GM19035 (cell line): ENCODE data around the gene ATIC.

Experiments
- ATAC-seq: cut with Tn5 transposase; IDR thresholded peaks from one replicate; pipeline ENCODE4 v1.9.1; 2021; ENCODE audit not compliant: unreplicated experiment

Gene ATIC

DNA sequence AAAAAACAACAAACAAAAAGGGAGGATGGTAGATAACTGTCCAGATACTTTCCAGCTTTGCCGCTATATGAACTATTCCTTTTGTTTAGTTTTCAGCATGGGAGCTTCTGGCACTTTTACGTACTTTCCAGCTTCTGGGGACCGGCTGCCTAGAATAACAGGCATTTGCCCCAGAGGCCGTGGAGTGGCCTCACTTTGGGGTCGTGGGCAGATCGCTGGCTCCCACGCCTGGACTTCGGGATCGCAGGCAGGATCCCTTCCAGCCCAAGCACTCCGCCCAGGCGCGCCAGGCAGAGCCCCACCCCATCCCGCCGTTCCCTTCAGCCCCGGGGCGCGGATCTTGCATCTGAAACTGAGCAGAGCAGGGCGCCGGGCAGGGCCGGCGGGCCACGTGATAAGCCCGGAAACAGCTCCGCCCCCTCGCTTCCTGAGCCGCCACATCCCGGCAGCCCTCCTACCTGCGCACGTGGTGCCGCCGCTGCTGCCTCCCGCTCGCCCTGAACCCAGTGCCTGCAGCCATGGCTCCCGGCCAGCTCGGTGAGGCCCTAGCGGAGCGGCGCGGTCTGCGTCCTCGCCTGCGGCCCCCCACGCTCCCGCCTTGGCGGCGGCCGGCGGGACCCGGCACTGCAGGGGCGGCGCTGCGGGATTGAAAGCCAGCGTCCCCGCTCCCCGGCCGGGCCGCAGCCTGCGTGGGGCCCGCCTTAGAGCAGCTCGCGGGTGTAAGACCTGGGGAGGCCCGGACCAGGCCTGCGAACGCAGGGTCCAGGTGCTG is at the start of gene ATIC:
Gene ATIC (plus strand): TSS at position 435 of the 772 bp plus-strand sequence. CDS start 84 bp downstream, at position 519.
- peak; percentile 98 for ATAC-seq

DNA sequence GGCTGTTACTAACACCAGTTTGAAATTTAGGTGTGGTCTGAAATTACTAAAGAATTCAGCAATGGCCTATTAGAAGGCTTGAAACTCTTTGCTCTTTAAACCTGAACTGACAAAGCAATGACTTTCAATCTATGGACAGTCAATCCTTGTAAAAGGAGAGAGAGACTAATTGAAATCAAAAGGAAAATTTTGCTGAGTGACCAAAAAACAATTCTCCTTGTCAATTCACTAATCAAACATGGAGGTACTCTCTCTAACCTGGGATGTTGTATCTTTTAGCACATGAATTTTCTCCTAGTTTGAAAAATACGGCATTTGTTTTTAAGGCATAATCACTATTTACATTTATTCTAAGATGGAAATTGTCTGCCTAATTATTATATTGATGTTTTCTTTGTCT is 49.6 kb upstream of the ATIC start:
- no peak for ATAC-seq

DNA sequence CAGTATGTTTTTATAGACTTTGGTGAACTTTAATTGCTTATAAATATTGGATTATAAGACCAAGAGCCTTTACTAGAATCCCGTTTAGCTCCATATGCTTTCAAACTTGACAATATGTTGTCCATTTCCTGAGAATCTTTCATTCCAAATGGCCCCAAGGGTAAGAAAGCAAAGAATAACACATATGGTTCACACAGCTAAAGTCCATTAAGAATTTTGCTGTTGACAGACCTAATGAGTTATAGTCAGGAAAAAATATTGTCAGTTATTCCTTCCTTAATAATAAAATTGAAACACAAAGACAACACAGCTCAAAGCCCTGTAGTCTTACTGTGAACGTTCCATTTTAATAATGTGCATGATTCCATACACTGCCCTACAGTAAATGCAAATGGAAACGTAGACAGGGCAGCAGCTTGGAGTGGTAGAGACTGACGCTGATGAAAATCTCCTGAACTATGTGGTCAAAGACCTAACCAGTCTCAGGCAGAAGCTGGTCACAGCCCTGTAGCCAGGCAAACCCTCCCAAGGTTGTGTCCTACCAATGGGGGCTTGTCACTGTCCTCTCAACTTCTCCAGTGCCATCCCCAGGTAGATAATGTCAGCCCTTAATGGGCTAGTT is 49.0 kb upstream of the ATIC start:
- ATAC-seq: no peak

DNA sequence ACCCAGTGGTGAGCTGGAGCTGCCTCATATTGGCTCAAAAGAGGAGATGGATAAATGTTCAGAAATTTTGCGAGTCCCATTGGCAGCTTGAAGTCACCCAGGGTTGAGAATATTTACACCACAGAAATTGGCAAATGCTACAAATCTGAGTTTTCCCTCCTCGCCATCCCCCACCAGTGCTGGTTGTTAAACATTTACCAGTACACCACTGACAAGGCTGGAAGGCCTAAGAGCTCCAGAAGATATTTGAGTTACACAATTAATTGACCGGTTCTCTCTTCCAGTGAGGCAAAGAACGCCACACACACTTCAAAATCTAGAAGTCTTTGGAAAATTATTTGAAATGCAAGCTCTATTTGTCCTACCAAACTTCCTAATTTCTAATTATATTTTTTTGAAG is 47.5 kb upstream of the ATIC start:
- ATAC-seq: no peak

DNA sequence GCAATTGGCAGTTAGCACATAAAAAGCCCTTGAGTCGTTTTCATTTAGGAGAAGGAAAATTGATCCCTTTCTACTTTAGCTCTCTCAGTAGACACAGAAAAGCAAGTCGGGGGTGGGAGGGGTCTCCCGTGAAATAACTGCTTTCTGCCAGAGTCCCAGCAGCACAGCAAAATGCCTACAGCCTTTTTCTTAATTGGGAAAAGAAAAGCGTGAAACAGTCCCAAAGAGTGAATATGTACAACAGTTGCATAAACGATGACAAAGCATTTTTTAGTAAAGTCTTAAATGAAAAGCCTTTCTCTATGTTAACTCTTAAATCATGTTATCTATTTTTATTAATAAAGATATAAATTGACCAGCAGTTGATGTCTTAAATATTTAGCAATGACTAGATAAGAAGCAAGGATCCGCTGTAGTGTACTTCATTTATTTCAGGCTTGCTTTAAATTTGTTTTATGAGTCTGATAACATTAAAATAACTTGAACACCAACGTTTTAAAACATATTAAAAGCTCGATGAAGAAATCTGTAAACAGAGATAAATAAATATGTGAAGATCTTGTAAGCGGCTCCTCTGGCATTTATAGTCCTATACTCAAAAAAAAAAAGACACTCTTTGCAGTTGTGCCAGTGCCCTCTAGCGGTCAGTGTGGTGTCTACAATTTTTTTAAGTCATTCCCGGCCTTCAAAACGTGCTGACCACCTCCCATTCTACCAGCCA is 42.3 kb upstream of the ATIC start:
- ATAC-seq: peak; percentile 56

DNA sequence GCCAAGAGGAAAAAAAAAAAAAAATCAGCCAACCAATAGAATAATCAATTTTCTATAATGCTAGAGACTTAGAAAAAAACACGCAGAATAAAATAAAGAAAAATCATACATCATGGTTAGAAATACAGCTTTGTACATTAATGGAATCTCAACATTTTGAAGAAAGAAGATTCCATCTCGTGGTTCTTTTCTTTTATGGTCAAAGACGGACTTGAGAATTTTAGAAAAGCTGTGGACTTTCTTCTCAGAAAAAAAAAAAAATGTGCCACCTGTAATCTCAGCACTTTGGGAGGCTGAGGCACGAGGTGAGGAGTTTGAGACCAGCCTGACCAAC is 41.8 kb upstream of the ATIC start:
- no peak for ATAC-seq

DNA sequence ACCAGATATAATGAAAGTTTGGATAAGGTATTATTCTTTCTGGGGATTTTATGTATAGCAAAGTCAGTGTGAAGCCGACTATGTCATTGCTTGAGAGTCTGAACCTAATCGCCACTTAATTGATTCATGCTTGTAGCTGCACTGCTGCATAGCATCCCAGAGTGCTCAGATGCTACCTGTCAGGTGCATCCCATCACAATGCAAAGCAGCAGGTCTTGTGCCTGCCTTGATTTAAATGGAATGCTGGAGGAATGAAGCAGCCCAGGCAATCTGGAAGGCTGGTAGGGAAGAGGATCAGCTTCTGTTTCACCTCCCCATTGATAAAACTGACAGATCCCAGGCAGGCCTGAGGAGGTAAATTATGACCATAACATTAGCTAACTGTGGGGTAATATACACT is 40.4 kb upstream of the ATIC start:
- ATAC-seq: no peak

DNA sequence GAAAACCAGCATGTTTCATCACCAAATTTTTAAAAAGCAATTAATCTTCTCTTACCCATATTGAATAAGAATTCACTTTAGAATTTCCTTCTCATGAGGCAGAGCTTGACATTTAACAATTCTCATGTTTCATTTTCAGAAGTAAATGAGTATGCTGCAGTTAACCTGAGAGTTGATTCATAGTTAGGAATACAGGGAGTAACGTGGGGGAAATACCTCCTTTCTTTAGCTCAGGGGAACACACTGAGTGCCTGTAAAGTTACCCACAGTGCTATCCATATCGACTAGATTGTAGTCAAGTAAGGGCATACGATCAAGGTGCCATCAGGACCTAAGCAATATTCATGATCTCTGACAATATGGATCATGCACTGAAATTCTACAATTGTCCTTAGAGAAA is 38.9 kb upstream of the ATIC start:
- ATAC-seq: no peak

DNA sequence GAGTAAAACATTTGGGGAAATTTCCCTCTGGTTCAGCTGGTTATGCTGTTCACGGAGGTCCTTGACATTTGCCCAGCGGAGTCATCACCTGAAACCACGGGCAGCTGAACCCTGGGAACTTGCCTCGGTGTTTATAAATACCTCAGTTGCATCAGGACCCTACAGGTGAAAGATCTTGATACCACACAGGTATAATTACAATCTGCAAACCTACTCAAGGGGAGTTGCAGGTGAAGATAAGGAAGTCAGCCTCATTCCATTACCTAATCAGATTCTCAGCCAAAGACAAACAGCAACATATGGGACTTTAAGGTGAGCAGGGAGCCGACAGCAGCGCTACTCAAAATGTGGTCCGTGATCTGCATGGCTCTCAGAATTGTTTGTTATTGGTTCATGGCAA is 37.0 kb upstream of the ATIC start:
- ATAC-seq: no peak

DNA sequence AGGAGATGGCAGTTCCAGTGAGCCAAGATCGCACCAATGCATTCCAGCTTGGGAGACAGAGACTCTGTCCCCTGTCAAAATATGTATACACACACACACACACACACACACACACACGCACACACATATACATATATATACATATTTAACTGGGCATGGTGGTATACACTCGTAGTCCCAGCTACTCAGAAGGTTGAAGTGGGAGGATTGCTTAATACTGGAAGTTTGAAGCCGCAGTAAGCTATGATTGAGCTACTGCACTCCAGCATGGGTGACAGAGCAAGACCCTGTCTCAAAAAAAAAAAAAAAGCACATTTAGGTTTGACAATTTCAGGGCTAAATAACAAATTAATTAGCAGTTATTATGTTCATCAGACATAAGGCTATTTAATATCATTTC is 36.0 kb upstream of the ATIC start:
- ATAC-seq: no peak

DNA sequence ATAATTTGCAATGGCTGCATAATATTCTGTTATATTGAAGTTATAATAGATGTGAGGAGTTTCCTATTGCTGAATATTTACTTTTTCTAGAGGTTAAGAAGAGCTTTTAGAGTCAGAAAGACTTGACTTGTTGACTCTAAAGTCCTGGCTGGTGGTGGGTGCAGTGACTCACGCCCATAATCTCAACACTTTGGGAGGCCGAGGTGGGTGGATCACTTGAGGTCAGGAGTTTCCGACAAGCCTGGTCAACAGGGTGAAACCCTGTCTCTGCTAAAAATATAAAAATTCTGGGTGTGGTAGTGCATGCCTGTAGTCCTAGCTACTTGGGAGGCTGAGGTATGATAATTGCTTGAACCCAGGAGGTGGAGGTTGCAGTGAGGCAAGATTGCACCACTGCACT is 33.9 kb upstream of the ATIC start:
- ATAC-seq: no peak

DNA sequence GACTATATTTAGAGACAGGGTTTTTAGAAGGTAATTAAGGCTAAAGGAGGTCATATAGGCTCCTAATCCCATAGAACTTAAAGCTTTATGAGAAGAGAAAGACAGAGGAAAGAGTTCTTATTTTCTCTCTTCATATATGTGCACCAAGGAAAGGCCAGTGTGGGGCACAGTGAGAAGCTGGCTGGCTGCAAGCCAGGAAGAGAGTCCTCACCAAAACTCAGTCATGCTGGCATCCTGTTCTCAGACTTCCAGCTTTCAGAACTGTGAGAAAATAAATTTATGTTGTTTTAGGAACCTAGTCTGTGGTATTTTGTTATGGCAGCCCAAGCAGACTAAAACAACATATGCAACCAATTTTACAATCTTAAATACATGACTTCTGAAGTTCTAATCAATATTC is 31.5 kb upstream of the ATIC start:
- ATAC-seq: peak; percentile 54

DNA sequence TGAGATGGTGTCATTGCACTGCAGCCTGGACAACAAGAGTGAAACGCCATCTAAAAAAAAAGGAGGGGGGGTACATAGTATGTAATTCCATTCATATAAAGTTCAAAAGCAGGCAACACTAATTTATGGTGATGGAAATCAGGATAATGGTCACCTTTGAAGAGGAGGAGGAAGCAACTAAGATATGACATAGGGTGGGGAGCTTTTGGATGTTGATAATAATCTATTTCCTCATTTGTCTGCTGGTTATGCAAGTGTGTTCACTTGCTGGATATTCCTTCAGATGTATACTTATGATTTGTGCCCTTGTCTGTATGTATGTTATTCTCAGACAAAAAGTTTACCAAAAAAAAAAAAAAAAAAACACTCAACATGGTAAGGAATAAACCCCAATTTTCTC is 28.6 kb upstream of the ATIC start:
- no peak for ATAC-seq

DNA sequence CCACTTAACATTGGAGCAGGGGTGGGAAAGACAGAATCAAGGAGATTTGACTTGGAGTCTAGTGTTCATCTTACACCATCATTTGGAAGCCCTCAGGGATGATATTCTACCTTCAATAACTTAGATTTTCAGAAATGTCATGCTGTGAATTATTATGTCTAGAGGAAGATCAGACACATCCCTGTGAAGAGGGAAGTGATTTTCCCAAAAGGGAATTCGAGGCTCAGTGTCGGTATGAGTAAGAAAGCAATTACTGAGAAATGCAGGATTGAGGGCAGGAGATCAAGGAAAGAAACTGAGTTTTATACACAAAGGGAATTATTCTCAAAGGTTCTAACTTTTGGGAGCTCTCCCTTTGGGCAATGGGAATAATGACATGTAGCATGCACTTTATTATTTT is 25.6 kb upstream of the ATIC start:
- no peak for ATAC-seq

DNA sequence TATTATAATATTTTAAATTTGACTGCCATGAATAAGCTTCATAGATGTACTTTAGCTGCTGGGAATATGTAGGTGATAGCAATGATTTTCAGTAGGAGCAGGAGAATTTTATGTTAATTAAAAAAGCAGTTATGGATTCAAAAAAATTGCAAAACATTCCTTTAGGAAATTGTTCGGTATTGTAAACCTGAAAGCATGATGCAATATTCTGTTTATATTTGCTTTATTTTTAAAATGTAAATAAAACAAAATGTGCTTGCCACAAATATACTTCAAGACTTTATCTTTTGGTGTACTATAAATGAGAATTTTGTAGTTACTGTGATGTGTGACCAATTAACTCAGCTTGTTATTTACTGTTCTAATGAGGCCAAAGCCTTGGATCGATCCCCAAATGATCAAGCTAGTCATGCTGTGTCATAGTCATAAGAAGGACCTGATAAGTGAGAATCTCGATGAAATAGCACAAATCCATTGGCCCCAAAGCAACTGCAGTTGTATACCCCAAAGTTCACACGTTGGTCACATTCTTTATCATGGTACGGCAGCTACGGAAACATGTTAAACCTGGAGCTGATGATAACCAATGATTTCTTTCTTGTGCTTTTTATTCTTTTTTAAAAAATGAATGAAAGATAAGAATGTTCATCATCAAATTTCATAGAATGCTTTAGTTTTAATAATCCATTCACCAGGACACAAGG is 23.6 kb upstream of the ATIC start:
- ATAC-seq: no peak

DNA sequence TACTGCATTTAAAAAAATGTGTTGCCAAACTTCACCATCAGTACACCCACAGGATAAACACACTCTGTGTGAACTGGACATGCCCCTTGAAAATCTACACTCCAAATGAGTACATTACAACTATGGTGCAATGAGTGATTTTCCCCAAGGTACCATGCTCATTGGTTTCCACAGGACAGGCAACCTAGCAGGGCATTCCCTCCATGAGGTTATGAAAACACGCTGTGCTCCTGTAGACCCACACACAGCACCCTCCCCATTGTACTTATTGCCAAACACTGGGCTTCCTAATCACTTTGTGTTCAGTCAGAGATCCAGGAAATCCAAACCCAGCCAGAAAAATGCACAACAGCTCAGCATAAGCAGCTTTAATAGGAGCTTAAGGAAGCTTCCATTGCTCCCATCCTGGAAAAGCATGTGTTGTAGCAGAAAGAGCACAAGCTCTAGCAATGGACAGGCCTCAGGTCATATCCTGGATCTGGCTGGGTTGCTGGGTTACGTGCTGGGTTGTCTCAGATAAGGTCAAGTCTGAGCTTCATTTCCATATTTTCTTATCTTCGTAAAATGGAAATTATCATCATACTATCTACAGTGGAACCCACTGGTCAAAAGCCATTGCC is 20.8 kb upstream of the ATIC start:
- no peak for ATAC-seq

DNA sequence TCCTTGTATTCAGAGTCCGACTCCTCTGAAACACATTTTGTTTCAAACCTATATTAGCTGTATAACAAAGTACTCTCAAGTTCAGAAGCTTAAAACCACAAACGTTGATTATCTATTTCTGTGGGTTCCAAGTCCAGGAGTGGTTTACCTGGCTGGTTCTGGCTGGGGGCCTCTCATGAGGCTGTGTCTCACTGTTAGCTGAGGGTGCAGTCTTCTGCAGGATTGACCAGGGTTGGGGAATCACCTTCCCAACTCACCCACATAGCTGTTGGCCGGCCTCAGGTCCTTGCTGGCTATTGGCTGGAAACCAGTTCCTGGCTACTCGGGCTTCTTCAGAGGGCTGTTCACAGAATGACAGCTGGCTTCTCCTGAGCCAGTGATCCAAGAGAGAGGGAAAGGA is 18.0 kb upstream of the ATIC start:
- no peak for ATAC-seq

DNA sequence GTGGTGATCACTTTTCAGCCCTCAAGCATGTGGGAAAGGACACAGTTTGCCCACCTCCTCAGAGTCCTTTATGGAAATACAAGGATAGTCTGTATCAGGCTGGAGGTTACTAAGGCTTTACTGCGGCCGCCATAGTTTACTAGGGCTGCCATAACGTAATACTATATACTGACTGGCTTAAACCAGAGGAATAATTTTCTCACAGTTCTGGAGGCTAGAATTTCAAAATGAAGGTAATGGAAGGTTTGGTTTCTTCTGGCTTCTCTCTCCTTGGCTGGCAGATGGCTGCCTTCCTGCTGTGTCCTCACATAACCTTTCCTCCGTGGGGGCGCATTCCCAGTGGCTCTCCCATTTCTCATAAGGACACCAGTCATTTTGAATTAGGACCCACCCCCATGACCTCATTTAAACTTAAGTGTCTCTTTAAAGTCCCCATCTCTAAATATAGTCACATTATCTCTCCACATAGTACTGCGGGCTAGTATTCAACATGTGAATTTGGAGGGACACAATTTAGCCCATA is 12.5 kb upstream of the ATIC start:
- no peak for ATAC-seq

DNA sequence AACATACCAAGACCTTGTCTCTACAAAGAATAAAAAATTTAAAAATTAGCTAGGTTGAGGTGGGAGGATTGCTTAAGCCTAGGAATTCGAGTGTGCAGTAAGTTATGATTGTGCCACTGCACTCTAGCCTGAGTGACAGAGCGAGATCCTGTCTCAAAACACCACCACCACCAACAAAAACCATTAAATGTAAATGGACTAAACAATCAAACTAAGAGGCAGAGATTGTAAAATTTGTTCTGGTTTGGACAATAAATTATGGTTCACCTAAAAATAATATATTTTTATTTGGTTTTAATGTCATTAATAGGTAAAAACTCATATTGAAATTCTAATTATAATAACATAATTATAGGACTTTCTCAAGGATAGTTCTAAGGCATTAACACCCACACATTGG is 9.9 kb upstream of the ATIC start:
- no peak for ATAC-seq

DNA sequence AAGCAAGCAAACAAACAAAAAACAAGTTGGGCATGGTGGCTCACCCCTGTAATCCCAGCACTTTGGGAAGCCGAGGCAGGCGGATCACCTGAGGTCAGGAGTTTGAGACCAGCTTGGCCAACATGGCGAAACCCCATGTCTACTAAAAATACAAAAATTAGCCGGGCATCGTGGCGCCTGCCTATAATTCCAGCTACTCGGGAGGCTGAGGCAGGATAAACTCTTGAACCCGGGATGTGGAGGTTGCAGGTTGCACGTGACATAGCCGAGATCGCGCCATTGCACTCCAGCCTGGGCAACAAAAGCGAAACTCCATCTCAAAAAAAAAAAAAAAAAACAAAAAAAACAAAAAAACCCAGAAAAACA is 617 bp upstream of the ATIC start:
- peak; percentile 36 for ATAC-seq

DNA sequence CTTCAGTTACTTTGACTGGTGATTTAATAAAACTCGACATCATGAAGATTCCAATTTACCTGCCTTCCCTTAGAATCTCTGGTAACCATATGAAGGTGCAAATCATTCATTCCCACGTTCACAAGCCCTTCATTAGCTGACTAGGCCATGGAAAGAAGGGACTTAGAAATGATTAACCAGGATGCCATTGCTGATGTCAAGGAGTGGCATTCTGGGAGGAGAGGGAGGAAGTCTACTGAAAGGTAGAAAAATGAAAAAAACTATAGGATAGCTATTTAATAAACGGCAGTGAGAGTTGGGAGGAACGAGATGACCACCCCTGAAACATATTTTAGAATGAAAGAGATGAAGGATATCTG is 1.4 kb downstream of the ATIC start:
- no peak for ATAC-seq
